Stimulated activated naive B cell treated with anti-CD40 and anti-IgM and Interleukin-4, amounts not matched to agents 10 μg/mL and 1 μg/mL and 100 μg/mL, for 72 hours (primary cell): Measurements from ENCODE around the gene MIA3.

Experiments
- ATAC-seq, 2 donors: fragments of 150-1000 bp; cut with Tn5 transposase; replicated peaks; 2 replicates each; pipeline ENCODE4 v1.10.0; 2021; ENCODE audit warnings: moderate library complexity in 1 of 2
- DNase-seq: peaks from one replicate; pipeline ENCODE4 v3.0.0; 2021
- H3K27ac Mint-ChIP-seq: one replicate; pipeline ENCODE4 v1.8.0; 2022; ENCODE audit warnings: mild to moderate bottlenecking, mixed read lengths
- H3K27me3 Mint-ChIP-seq, 2 donors: one replicate each; pipeline ENCODE4 v1.8.0; 2022; ENCODE audit warnings: mixed read lengths in 2 of 2
- H3K36me3 Mint-ChIP-seq, 2 donors: one replicate each; pipeline ENCODE4 v1.8.0; 2022; ENCODE audit warnings: mixed read lengths in 2 of 2, mild to moderate bottlenecking in 1 of 2
- H3K4me1 Mint-ChIP-seq, 2 donors: one replicate each; pipeline ENCODE4 v1.8.0; 2022; ENCODE audit warnings: mixed read lengths in 2 of 2, mild to moderate bottlenecking in 1 of 2
- H3K4me3 Mint-ChIP-seq, 2 donors: one replicate each; pipeline ENCODE4 v1.8.0; 2022; ENCODE audit warnings: mild to moderate bottlenecking in 2 of 2, mixed read lengths in 2 of 2, moderate library complexity in 1 of 2
- H3K9me3 Mint-ChIP-seq, 2 donors: one replicate each; pipeline ENCODE4 v1.8.0; 2022; ENCODE audit warnings: mixed read lengths in 2 of 2, mild to moderate bottlenecking in 1 of 2

The MIA3 gene

DNA sequence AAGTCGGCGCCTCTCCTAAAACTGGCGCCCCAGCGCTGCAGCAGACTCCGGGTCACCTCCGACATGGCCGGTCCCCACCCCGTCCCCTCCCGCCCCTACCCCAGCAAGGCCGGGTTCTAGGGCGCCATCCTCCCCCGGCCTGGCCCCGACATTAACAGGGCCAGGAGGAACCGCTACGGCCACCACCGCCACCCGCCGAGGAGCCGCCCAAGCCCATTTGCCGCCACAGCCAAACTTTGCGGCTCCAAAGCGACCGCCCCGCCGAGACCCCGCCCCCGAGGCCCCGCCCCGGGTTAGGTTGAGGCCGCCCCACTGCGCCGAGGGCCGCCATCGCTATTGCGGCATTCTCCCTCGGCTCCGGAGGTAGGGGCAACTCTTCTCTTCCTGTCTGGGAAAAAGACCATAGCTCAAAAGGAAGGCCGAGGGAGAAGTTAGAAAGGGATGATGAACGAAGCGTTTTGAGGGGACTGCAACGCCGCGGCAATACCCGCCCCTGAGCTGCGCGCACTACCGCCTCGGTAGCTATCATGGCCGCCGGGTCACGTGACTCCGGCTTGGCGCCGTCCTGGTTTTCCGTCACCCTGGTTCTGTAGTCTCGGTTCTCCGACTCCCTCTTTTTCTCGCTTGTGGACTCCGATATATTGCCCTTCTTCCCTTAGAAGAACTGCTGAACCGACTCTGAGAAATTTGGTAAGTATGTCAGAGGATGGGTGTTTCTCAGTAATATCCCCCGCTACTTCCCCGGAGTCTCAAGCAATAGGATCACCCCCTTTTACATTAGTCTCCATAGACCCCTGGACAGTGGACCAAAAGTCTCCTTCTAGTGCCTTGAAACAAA is 94.6 kb downstream of the MIA3 start, which contains the start of the genes AIDA and BROX:
TSS of gene AIDA (minus strand) at position 239 of the 838 bp plus-strand sequence. CDS start at position 65, 174 bp downstream.
TSS of gene BROX (plus strand) at position 312 of the 838 bp plus-strand sequence. CDS start 3,136 bp downstream, outside the sequence.
- ATAC-seq (peak; percentile 81 to 84), DNase-seq (peak; percentile 92)
- Mint-ChIP-seq H3K4me3 (peak within 1 kb of the TSS; percentile 96 to 97), H3K27me3 (no peaks in the 10 kb centered on the region), H3K27ac (peak within 1 kb of the TSS; percentile 100), H3K36me3 (peaks cover 15 to 38% of the 10 kb centered on the region in 2 donors), H3K9me3 (no peaks in the 10 kb centered on the region), H3K4me1 (peaks cover 8 to 48% of the 10 kb centered on the region in 2 donors)

DNA sequence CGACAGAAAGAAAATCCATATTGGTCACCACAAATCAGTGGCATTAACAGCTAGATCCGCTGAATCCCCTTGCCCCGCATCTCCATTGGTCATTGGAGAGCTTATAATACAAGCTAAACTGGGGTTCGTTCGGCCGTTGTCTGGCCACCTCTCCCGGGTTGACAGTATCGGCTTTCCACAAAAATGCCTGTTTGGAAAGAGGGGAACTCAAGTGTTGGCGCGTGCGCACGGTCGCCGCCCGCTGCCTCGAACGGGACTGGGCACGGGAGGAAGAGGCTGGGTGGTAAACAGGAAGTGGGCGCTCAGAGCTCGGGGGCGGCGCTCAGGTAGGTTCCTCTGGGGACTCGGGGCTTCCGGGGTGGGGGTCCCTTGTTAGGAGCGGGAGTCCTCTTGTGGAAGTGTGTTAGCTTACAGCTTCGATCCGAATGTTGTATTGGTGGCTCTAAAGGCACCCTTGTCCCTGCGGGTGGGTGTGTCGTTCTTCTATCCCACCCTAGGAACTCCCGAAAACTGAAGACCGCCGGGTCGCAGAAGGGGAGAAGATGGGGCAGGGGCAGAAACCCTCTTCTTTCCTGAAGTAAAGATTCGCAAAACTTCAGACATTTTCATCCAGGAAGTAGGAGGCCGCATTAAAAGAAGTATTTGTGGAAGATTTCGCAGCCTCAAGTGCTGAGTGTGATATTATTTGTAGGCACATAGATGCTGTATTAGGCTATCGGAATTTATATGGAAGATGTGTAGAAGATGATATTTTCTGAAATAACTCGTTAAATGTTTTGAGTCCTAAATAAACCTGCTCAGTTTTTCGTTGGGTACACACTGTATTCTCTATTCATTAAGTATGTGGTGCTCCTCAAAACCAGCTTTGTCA is 95.4 kb downstream of the MIA3 start:
- peaks cover 12 to 44% of the 10 kb centered on the region in 2 donors for H3K4me1 Mint-ChIP-seq
- H3K4me3 Mint-ChIP-seq = peak overlapping the region; percentile 96 to 97
- no peaks in the 10 kb centered on the region for H3K27me3 Mint-ChIP-seq
- no peaks in the 10 kb centered on the region for H3K9me3 Mint-ChIP-seq
- ATAC-seq (peak; percentile 78 to 81), DNase-seq (peak; percentile 93)
- H3K36me3 Mint-ChIP-seq = peaks cover 19 to 37% of the 10 kb centered on the region in 2 donors
- H3K27ac Mint-ChIP-seq = peak overlapping the region; percentile 100

DNA sequence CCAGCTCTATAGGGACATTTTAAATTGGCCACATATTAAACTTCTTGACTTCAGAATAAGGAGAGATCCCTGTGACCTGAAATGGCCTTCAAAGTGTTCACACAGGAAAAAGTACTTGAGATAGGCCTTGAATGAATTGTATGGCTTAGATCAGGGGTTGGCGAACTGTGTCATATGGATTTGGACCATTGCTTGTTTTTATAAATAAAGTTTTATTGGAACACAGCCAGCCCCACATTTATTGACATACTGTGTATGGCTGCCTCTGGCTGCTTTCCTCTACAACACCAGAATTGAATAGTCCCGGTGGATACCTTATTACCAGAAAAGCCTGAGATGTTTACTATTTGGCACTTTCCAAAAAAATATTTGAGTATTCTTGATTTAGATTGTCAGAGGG is 98.5 kb downstream of the MIA3 start:
- no peak for DNase-seq
- no peak for ATAC-seq

More for the DNA sequence above, 98.5 kb downstream of the MIA3 start:
- H3K4me1 Mint-ChIP-seq = peaks cover 7 to 26% of the 10 kb centered on the region in 2 donors
- no peaks in the 10 kb centered on the region for H3K9me3 Mint-ChIP-seq
- H3K27me3 Mint-ChIP-seq = no peaks in the 10 kb centered on the region
- peaks cover 24 to 35% of the 10 kb centered on the region in 2 donors for H3K36me3 Mint-ChIP-seq
- no peak overlapping the region for H3K4me3 Mint-ChIP-seq
- no peak overlapping the region for H3K27ac Mint-ChIP-seq
